CD4-positive, alpha-beta T cell (primary cell): Measurements from ENCODE around the gene SYF2. TPM values are rescaled to one million over a fixed set of nuclear protein-coding genes. Genes with fewer than 3 reads are reported as not detected.
"Not testable (repeated sequence)": the region's sequence is repeated elsewhere in the genome, so short reads cannot be mapped to it uniquely, and the experiment has no call there.

Source experiments
- ATAC-seq: fragments of 200-7000 bp; cut with Tn5 transposase; one replicate; pipeline ENCODE4 v1.10.0; 2022; ENCODE audit warnings: mild to moderate bottlenecking; ENCODE audit not compliant: poor library complexity
- CTCF ChIA-PET: fragments of 350-600 bp; sonication (Branson Sonifier 250); formaldehyde crosslinking; loops from one replicate; lab custom pipeline; 2021; ENCODE audit warnings: antibody characterized with exemption, inconsistent platforms; lab: Charles Lee
- POLR2A ChIA-PET: fragments of 350-600 bp; sonication (Branson Sonifier 250); formaldehyde crosslinking; loops from one replicate; lab custom pipeline; 2021; ENCODE audit warnings: antibody characterized with exemption, inconsistent platforms; lab: Charles Lee
- DNase-seq, 14 experiments: peaks; one replicate each; pipeline ENCODE4 v3.0.0-alpha.2; 2013 to 2020; ENCODE audit warnings: mixed read lengths in 2 of 14
- H3K27ac ChIP-seq, 2 donors: one replicate each; pipeline versions ENCODE4 v1.5.1 to v1.7.0; 2013; ENCODE audit warnings: low read length in 2 of 2, low read depth in 1 of 2, mild to moderate bottlenecking in 1 of 2
- H3K27me3 ChIP-seq, 2 experiments: 1 replicate in 1 of 2; 2 replicates in 1 of 2; pipeline versions ENCODE4 v1.6.1 to v1.7.0; 2013; ENCODE audit warnings: low read length in 2 of 2, control low read depth in 1 of 2, mild to moderate bottlenecking in 1 of 2, moderate library complexity in 1 of 2; ENCODE audit not compliant: insufficient read depth in 2 of 2, control insufficient read depth in 1 of 2
- H3K36me3 ChIP-seq: one replicate; pipeline ENCODE4 v1.6.1; 2013; ENCODE audit warnings: low read length, control low read depth; ENCODE audit not compliant: insufficient read depth
- H3K4me1 ChIP-seq: one replicate; pipeline ENCODE4 v1.6.1; 2013; ENCODE audit warnings: low read length, control low read depth; ENCODE audit not compliant: insufficient read depth
- H3K4me3 ChIP-seq: one replicate; pipeline ENCODE4 v1.5.1; 2013; ENCODE audit warnings: mild to moderate bottlenecking, low read length, moderate library complexity
- H3K9me3 ChIP-seq, 2 experiments: 1 replicate in 1 of 2; 2 replicates in 1 of 2; pipeline versions ENCODE4 v1.6.1 to v1.7.0; 2013; ENCODE audit warnings: low read length in 2 of 2, mild to moderate bottlenecking in 2 of 2, control low read depth in 1 of 2, moderate library complexity in 1 of 2; ENCODE audit not compliant: control insufficient read depth in 1 of 2, insufficient read depth in 1 of 2
- H3K27ac Mint-ChIP-seq: one replicate; pipeline ENCODE4 v1.8.0; 2020; ENCODE audit warnings: mixed read lengths
- H3K27me3 Mint-ChIP-seq: one replicate; pipeline ENCODE4 v1.8.0; 2021; ENCODE audit warnings: mixed read lengths
- H3K36me3 Mint-ChIP-seq: one replicate; pipeline ENCODE4 v1.8.0; 2021; ENCODE audit warnings: low read depth, mixed read lengths
- H3K4me1 Mint-ChIP-seq: one replicate; pipeline ENCODE4 v1.8.0; 2021; ENCODE audit warnings: low read depth, mixed read lengths
- H3K4me3 Mint-ChIP-seq: one replicate; pipeline ENCODE4 v1.8.0; 2020; ENCODE audit warnings: mild to moderate bottlenecking, mixed read lengths
- H3K9me3 Mint-ChIP-seq: one replicate; pipeline ENCODE4 v1.8.0; 2020; ENCODE audit warnings: mixed read lengths
- CTCF ChIP-seq: fragments of 200-600 bp; IDR thresholded peaks from one replicate; pipeline ENCODE4 v1.8.0; 2022; ENCODE audit warnings: antibody characterized with exemption, mild to moderate bottlenecking
- intact Hi-C, 2 experiments: fragments of 100-400 bp; cut with DNase I in 1 of 2; cut with micrococcal nuclease in 1 of 2; formaldehyde crosslinking; loops; one replicate each; pipeline versions ENCODE4 v1.15.1 to v1.9.0; 2023 to 2025; cut with DNase I, micrococcal nuclease
- polyA plus RNA-seq, 2 donors: library from polyadenylated mRNA; unstranded; fragments of 120-200 nt; gene quantifications; one replicate each; pipeline ENCODE4 v1.2.1, GENCODE V29; 2013
- total RNA-seq, 174 experiments: library from RNA in 2 of 174; stranded (reverse) in 2 of 174; gene quantifications; one replicate each; pipeline ENCODE4 v1.2.3 and lab custom pipeline; 2021 to 2026

SYF2 gene
- total RNA-seq, result 10 to 100 TPM; 93.3 to 98.9 TPM
- 87.3 TPM for polyA plus RNA-seq (2013, experiment 1 of 2)
- 85.5 TPM for polyA plus RNA-seq (2013, experiment 2 of 2)
- 35.8 to 143 (median 94.2) reads per million in 172 experiments for total RNA-seq (lab: John Stamatoyannopoulos, UW)

DNA sequence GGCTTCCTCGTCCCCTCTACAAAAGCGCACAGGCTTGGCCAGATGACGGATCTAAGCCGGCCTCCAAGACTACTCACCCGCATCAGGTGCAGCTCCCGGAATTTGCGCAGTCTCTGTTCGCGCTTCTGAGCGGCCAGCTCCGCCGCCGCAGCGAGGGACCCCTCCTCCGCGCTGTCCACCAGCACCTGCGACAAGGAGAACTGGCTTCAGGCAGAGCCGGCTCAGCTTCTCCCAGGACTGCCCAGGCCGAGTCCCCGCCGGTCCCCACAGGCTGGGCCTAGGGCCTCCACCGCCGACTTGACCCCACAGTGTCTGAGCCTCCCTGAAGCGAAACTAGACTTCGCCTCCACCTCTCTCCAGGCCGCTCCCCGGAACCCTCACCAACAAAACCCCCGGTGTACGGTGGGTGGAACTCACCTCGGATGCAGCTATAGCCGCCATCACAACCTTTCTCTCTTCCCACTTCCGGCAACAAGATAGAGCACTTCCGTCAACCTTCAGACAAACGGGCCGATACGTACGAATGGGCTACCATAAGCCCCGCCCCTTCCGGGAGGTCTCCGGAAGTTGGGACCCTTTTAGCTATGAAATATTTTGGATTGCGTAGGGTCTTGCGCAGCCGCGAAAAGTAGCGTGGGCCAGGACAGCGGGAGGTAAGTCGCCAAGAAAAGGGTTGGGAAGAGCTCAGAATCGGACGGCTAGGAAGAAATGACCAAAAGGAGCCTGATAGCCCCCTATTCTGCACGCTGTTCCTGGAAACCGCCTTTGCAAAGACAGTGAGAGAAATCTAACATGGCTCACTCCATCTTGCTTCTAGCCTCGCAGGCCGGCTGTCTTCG is at the start of gene SYF2:
Gene SYF2 (minus strand): TSS at position 476 of the 839 bp plus-strand sequence. CDS start 35 bp downstream, at position 441.
- peaks cover 27% of the 10 kb centered on the region for H3K4me1 Mint-ChIP-seq
- peaks cover 38% of the 10 kb centered on the region for H3K36me3 ChIP-seq
- peak within 1 kb of the TSS; percentile 65 for H3K4me3 ChIP-seq
- no peak within 1 kb of the TSS for H3K27ac Mint-ChIP-seq
- intact Hi-C loops, result loop anchor here (1.0 kb wide), 1 partner anchor 15 kb away; the partner anchor contains the start of gene RSRP1 (in 2 of the 2)
- H3K9me3 Mint-ChIP-seq, result no peaks in the 10 kb centered on the region
- POLR2A ChIA-PET, result interaction anchor here (0.6 to 7.0 kb wide), 32 partner anchors 8 to 1668 kb away, joined by 3 to 277 read pairs (median 4); partner anchors contain the start of genes CEP85, GPATCH3, HMGN2 and MACO1
- DNase-seq, result peak; percentile 76 to 96 (median 86)
- peaks cover 30% of the 10 kb centered on the region for H3K4me1 ChIP-seq
- no peak within 1 kb of the TSS for H3K4me3 Mint-ChIP-seq
- peak within 1 kb of the TSS; percentile 85 to 93 for H3K27ac ChIP-seq
- no peak for TF ChIP-seq CTCF
- no peaks in the 10 kb centered on the region for H3K27me3 Mint-ChIP-seq
- ATAC-seq, result peak; percentile 90
- no peaks in the 10 kb centered on the region for H3K9me3 ChIP-seq
- H3K36me3 Mint-ChIP-seq, result peaks cover 47% of the 10 kb centered on the region
- CTCF ChIA-PET, result interaction anchor here (0.5 to 2.0 kb wide), 4 partner anchors 9 to 1144 kb away, joined by 3 to 12 read pairs (median 4); no protein-coding TSS in a partner anchor
- no peaks in the 10 kb centered on the region for H3K27me3 ChIP-seq

- H3K36me3 ChIP-seq, H3K9me3 Mint-ChIP-seq, H3K36me3 Mint-ChIP-seq, H3K4me3 ChIP-seq, ATAC-seq, H3K27ac Mint-ChIP-seq, H3K4me1 Mint-ChIP-seq, H3K27me3 ChIP-seq, CTCF ChIA-PET, DNase-seq, H3K4me1 ChIP-seq, POLR2A ChIA-PET, H3K27me3 Mint-ChIP-seq, H3K27ac ChIP-seq, H3K4me3 Mint-ChIP-seq, H3K9me3 ChIP-seq: not testable (repeated sequence)
- intact Hi-C loops, result loop anchor here (10.0 kb wide), 2 partner anchors 115 to 125 kb away; no protein-coding TSS in a partner anchor
Measured at GRCh38 chr1:25279693-25280111, 47.4 kb upstream of the SYF2 start.

DNA sequence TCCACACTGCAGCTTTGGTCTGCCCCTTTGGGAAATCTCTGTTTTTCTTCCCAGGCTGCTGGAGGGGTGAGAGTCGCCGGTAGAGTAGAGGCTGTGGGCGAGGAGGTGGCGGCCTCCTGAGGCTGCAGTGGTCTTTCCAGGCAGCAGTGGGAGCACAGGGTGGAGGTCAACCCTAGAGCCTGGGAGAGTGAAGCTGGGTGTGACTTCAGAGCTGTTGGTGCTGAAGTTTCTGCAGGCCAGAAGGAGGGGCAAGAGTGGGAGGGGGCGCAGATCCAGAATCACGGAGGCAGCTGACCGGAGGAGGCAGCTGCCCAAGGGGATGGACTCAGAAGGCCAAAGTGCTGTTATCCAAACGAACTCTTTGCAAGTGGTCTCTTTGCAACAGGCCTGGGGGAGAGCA is 46.5 kb upstream of the SYF2 start:
- DNase-seq, H3K4me3 ChIP-seq, H3K4me3 Mint-ChIP-seq, CTCF ChIA-PET, ATAC-seq, intact Hi-C loops, H3K36me3 Mint-ChIP-seq, H3K27me3 Mint-ChIP-seq, H3K9me3 ChIP-seq, H3K36me3 ChIP-seq, H3K4me1 ChIP-seq, H3K27me3 ChIP-seq, H3K27ac Mint-ChIP-seq, POLR2A ChIA-PET, H3K4me1 Mint-ChIP-seq, H3K9me3 Mint-ChIP-seq, H3K27ac ChIP-seq: not testable (repeated sequence)

GRCh38 chr1:25278358-25278757 is 46.1 kb upstream of the SYF2 start:
- POLR2A ChIA-PET, H3K27ac Mint-ChIP-seq, H3K27me3 ChIP-seq, H3K4me3 ChIP-seq, H3K9me3 ChIP-seq, H3K4me1 ChIP-seq, intact Hi-C loops, H3K9me3 Mint-ChIP-seq, H3K36me3 Mint-ChIP-seq, DNase-seq, CTCF ChIA-PET, H3K36me3 ChIP-seq, H3K4me3 Mint-ChIP-seq, H3K27me3 Mint-ChIP-seq, H3K27ac ChIP-seq, ATAC-seq, H3K4me1 Mint-ChIP-seq: not testable (repeated sequence)

DNA sequence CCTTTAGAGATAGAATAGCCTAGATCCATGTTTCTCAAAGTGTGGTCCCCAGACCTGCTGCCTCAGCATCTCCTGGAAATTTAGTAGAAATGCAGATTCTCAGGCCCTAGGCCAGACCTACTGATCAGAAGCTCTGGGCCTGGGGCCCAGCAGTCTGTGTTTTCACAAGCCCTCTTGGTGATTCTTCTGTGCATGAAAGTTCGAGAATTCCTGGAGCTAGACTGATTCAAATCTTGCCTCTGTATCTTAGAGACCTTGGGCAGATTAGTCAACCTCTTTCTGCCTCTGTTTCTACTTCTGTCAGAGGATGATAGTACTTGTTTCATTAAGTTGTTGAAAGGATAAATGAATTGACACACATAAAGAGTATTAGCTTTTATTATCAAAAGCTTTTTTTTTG is 45.0 kb upstream of the SYF2 start:
- H3K27me3 ChIP-seq, H3K9me3 Mint-ChIP-seq, H3K4me3 Mint-ChIP-seq, intact Hi-C loops, POLR2A ChIA-PET, H3K4me1 ChIP-seq, H3K27me3 Mint-ChIP-seq, H3K27ac Mint-ChIP-seq, H3K27ac ChIP-seq, CTCF ChIA-PET, H3K9me3 ChIP-seq, DNase-seq, H3K4me3 ChIP-seq, H3K36me3 ChIP-seq, H3K36me3 Mint-ChIP-seq, H3K4me1 Mint-ChIP-seq, ATAC-seq: not testable (repeated sequence)

DNA sequence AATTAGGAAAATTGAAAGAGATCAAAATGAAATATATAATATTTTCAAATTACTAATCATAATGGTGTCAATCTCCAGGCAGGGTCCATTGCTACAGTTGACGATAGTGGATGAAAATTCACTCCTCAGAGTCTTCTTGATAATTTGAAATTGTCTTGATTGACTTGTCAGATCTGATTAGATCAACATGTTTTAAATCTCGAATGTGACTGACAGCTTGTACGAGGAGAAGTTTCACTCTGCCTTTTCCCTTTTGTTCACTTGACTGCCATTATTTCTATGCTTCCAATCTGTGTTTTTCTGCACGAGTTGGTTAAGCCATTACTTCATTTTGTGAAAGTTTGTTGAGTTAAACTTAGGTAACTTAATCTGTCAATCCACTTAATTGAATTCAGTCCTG is 43.3 kb upstream of the SYF2 start:
- H3K27me3 Mint-ChIP-seq, H3K9me3 ChIP-seq, H3K27ac Mint-ChIP-seq, ATAC-seq, H3K4me3 ChIP-seq, H3K27me3 ChIP-seq, CTCF ChIA-PET, H3K36me3 Mint-ChIP-seq, H3K36me3 ChIP-seq, H3K4me1 Mint-ChIP-seq, POLR2A ChIA-PET, intact Hi-C loops, H3K4me3 Mint-ChIP-seq, H3K4me1 ChIP-seq, H3K9me3 Mint-ChIP-seq, H3K27ac ChIP-seq, DNase-seq: not testable (repeated sequence)
